GM19238 (cell line): ENCODE data around the gene ARHGAP40.

Source experiments
- DNase-seq: peaks from one replicate; pipeline ENCODE4 v3.0.0; 2011; ENCODE audit warnings: low spot score; ENCODE audit not compliant: insufficient read length

ARHGAP40 gene

GRCh38 chr20:38649275-38649891, 47.8 kb downstream of the ARHGAP40 start:
- no peak for DNase-seq

DNA sequence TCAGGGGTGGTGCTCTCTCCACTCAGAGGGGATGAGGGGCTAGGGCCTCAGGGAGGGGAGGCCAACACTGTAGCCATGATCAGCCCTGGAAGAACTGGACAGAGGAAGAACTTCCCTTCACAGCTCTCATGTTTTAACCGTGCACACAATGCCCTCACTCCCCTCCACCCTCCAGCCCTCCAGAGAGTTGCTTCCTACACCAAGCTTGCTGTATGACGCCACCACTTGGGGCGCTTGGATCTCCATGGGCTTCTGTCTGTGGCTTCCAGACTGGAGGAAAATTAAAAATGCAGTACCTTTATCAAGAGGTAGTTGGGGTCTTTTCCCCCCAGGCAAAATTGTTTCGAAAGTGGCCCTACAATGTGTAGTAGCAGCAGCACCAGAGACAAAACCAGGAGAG, 48.4 kb downstream of the ARHGAP40 start:
- no peak for DNase-seq

- DNase-seq = no peak
Measured at GRCh38 chr20:38651154-38651553, 49.5 kb downstream of the ARHGAP40 start.

GRCh38 chr20:38651562-38651961, 50.0 kb downstream of the ARHGAP40 start:
- DNase-seq = no peak

GRCh38 chr20:38652995-38653394, 51.4 kb downstream of the ARHGAP40 start:
- no peak for DNase-seq

DNA sequence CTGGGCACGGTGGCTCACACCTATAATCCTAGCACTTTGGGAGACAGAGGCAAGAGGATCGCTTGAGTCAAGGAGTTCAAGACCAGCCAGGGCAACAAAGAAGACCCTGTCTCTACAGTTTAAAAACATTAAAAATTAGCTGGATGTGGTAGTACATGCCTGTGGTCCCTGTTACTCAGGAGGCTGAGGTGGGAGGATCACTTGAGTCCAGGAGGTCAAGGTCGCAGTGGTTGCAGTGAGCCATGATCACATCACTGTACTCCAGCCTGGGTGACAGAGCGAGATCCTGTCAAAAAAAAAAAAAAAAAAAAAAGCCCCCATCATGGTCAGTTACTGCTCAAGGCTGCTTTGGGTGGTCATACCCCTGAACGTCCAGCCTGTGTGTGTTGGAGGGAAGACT, 55.8 kb downstream of the ARHGAP40 start:
- no peak for DNase-seq

DNA sequence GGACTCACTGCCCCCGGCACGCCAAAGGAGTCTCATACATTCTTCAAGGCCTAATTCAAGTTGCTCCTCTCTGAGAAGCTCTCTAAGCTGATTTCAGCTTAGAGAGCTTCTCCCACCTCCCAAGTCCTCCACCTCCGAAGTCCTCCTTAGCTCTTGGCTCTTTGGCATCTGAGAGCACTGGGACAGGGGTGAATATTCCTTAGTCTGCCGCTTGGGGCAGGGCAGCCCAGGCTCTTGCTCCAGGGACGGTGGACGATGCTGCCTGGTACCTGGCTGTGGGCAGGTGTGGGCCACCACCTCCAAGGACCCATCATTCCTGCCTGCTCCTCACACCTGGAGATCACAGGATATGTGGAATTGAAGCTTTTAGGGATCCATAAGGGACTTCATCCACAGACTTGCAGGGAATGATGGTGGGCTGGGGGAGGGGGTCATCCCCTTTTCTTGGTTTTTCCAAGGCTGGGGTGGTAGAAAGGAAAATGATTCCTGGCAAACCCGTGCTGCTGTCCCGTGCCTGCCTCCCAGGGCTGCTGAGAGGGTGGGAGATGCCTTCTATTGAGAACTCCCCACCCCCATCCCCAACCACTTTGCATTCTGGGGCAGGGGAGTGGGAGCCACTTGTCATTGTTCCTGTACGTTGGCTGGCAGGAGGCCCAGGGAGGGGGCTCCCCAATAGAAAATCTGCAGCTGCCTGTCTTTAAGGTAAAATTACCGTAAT, 57.4 kb downstream of the ARHGAP40 start:
- peak; percentile 39 for DNase-seq

GRCh38 chr20:38659597-38659880, 57.9 kb downstream of the ARHGAP40 start:
- DNase-seq = no peak

- no peak for DNase-seq
Measured at GRCh38 chr20:38660429-38660828, 58.8 kb downstream of the ARHGAP40 start.

DNA sequence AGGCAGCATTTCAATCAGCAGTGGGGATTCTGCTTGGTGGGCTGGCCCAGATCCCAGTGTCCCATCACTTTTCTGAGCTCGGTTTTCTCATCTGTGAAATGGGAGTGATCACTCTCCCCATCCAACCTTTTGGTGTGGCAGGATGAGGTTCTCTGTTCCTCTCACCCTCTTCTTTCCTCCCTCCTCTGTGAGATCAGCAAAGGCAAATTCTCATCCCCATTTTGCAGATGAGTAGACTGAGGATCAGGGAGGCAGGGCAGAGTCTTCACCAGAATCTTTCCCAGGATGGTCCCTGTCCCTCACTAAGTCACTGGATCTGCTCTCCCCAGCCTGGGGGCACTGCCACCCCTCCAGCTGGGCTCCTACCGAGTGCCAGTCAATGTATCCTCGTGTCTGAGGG, 62.1 kb downstream of the ARHGAP40 start:
- no peak for DNase-seq

DNA sequence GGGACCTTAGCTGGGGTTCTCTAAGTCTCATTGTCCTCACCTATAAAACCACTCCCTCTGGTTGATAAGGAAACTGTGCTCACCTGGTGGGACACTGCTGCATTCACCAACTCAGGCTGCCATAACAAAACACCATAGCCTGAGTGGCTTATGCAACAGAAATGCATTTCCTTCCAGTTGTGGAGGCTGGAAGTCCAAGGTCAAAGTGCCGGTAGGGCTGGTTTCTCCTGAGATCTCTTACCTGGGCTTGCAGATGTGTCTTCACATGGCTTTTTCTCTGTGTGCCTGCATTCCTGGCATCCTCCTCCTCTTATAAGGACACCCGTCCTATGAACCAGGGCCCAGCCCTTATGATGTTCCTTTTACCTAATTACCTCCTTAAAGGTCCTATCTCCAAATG, 62.7 kb downstream of the ARHGAP40 start:
- no peak for DNase-seq

GRCh38 chr20:38665094-38665493, 63.5 kb downstream of the ARHGAP40 start:
- DNase-seq = no peak

- DNase-seq = no peak
Measured at GRCh38 chr20:38665506-38666285, 64.1 kb downstream of the ARHGAP40 start.

DNA sequence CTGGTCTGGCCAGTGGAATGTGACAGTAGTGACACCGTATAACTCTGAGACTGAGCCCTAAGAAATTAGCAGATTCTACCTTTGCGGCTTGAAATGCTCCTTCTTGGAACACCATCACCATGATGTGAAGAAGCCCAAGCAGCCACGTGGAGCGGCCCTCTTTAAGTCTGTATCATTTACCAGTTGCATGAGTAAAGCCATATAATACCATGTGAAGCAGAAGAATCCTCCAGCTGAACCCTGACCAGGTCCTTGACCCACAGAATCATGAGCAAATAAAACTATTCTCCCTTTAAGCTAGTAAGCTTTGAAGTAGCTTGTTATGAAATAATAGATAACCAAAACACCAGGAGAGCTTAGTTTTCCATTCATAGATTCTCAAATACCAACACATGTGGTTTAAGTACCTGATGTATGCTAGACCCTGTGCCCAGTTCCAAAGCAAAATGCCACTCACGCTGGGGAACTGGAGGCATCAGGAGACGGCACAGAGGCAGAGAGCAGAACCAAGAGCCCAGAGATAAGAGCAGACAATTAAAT, 65.9 kb downstream of the ARHGAP40 start:
- DNase-seq = no peak

- DNase-seq = no peak
Measured at GRCh38 chr20:38669688-38670087, 68.1 kb downstream of the ARHGAP40 start.

- DNase-seq = no peak
Measured at GRCh38 chr20:38670786-38671185, 69.2 kb downstream of the ARHGAP40 start.

DNA sequence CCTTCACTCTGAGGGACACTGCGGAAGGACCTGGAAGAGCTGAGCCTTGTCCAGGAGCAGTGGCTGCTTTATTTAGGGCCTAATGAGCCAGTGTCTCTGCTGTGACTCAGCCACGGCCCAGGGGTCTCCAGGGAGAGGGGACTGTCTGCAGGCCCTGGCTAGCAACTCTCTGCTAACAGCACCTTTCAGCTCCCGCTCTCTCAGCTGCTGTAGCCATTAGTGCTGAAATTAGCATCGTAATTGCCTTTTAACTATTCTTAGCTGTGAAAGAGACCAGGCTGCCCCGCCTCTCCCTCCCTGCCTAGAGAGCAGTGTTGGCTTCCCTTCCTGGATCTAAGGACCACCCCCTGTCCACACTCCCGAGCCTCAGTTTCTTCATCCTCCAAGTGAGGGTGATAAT, 69.6 kb downstream of the ARHGAP40 start:
- no peak for DNase-seq

GRCh38 chr20:38671701-38672292, 70.2 kb downstream of the ARHGAP40 start:
- no peak for DNase-seq

- DNase-seq = no peak
Measured at GRCh38 chr20:38672504-38672903, 70.9 kb downstream of the ARHGAP40 start.

GRCh38 chr20:38673261-38673660, 71.7 kb downstream of the ARHGAP40 start:
- no peak for DNase-seq

- DNase-seq = no peak
Measured at GRCh38 chr20:38673725-38674091, 72.1 kb downstream of the ARHGAP40 start.
